Endothelial cell (in vitro differentiated cells): ENCODE data around the gene CAMP. TPM values are rescaled to one million over a fixed set of nuclear protein-coding genes. Genes with fewer than 3 reads are reported as not detected.

ENCODE experiments used
- DNase-seq: peaks from one replicate; pipeline ENCODE4 v3.0.0; 2021; ENCODE audit warnings: low spot score
- H3K27ac Mint-ChIP-seq: one replicate; pipeline ENCODE4 v1.8.0; 2021; ENCODE audit warnings: mixed read lengths, inconsistent platforms; ENCODE audit not compliant: unreplicated experiment
- H3K27me3 Mint-ChIP-seq: one replicate; pipeline ENCODE4 v1.8.0; 2021; ENCODE audit warnings: mild to moderate bottlenecking, moderate library complexity, mixed read lengths, inconsistent platforms; ENCODE audit not compliant: unreplicated experiment
- H3K36me3 Mint-ChIP-seq: one replicate; pipeline ENCODE4 v1.8.0; 2021; ENCODE audit warnings: mild to moderate bottlenecking, low read depth, mixed read lengths, inconsistent platforms; ENCODE audit not compliant: unreplicated experiment
- H3K4me1 Mint-ChIP-seq: one replicate; pipeline ENCODE4 v1.8.0; 2021; ENCODE audit warnings: mild to moderate bottlenecking, mixed read lengths, inconsistent platforms; ENCODE audit not compliant: unreplicated experiment
- H3K4me3 Mint-ChIP-seq: one replicate; pipeline ENCODE4 v1.8.0; 2021; ENCODE audit warnings: mild to moderate bottlenecking, mixed read lengths, inconsistent platforms; ENCODE audit not compliant: unreplicated experiment
- H3K9me3 Mint-ChIP-seq: one replicate; pipeline ENCODE4 v1.8.0; 2021; ENCODE audit warnings: mixed read lengths, inconsistent platforms; ENCODE audit not compliant: unreplicated experiment
- total RNA-seq: library from RNA; stranded (reverse); fragmentation: NEBNext Ultra II Directional; extraction: Animal tissue kit (Norgen Biotek cat#: 25700); gene quantifications from one replicate; pipeline ENCODE4 v1.2.1, GENCODE V29; 2021; ENCODE audit not compliant: unreplicated experiment
- TF ChIP-seq, protein P1 (sequence below): fragments of 200-600 bp; sonication (generic); IDR thresholded peaks from one replicate; pipeline ENCODE4 v1.5.0; 2021; ENCODE audit warnings: antibody characterized with exemption; ENCODE audit not compliant: unreplicated experiment

CAMP gene
- total RNA-seq, 1 donor from 2014 or later = not detected

DNA sequence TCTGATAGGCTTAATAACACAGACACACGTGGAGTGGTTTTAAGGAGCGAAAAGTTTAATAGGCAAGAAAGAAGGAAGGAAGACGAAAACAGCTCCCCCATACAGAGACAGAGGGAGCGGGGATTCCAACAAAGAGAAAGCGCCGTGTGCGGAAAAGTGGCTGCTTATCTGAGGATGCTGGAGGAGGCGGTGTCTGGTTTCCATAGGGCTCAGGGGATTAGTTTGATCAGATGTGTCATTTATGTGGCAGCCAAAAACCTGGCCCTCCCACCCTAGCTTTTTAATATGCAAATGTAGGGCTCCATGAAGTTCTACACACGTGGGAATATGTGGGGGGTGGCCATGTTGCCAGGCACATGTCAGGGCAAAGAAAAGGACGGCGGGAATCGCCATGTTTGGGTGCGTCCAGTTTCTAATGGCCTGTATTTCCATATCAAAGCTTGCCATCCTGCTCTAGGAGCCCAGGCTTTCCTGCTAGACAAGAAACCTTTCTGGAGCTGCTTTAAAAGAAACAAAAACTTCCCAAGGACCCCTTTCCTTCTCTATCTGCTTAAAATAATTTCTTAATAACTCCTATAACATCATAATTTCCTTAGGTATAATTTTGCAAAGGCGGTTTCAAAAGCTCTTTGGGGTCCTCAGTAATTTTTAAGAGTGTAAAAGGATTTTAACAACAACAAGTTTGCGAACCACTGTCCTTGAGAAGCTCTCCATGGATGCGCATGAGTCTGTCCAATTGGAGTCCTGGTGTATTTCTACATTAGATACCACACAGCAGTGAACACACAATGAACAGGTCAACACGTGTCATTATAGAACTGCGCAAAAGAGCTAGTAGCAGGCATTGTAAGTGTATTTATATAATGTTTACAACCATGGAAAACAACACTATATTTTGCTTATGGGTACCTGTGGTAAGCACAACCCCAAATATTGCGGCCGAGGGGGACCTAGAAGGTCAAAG, 17.0 kb downstream of the CAMP start:
- Mint-ChIP-seq H3K27ac (peak overlapping the region; percentile 70), H3K4me1 (peaks cover 14% of the 10 kb centered on the region), H3K4me3 (peak overlapping the region; percentile 94), H3K9me3 (no peaks in the 10 kb centered on the region), H3K27me3 (peaks cover 3% of the 10 kb centered on the region), H3K36me3 (no peaks in the 10 kb centered on the region)
- TF ChIP-seq, protein P1, sequence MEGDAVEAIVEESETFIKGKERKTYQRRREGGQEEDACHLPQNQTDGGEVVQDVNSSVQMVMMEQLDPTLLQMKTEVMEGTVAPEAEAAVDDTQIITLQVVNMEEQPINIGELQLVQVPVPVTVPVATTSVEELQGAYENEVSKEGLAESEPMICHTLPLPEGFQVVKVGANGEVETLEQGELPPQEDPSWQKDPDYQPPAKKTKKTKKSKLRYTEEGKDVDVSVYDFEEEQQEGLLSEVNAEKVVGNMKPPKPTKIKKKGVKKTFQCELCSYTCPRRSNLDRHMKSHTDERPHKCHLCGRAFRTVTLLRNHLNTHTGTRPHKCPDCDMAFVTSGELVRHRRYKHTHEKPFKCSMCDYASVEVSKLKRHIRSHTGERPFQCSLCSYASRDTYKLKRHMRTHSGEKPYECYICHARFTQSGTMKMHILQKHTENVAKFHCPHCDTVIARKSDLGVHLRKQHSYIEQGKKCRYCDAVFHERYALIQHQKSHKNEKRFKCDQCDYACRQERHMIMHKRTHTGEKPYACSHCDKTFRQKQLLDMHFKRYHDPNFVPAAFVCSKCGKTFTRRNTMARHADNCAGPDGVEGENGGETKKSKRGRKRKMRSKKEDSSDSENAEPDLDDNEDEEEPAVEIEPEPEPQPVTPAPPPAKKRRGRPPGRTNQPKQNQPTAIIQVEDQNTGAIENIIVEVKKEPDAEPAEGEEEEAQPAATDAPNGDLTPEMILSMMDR = no peak
- peak; percentile 16 for DNase-seq

DNA sequence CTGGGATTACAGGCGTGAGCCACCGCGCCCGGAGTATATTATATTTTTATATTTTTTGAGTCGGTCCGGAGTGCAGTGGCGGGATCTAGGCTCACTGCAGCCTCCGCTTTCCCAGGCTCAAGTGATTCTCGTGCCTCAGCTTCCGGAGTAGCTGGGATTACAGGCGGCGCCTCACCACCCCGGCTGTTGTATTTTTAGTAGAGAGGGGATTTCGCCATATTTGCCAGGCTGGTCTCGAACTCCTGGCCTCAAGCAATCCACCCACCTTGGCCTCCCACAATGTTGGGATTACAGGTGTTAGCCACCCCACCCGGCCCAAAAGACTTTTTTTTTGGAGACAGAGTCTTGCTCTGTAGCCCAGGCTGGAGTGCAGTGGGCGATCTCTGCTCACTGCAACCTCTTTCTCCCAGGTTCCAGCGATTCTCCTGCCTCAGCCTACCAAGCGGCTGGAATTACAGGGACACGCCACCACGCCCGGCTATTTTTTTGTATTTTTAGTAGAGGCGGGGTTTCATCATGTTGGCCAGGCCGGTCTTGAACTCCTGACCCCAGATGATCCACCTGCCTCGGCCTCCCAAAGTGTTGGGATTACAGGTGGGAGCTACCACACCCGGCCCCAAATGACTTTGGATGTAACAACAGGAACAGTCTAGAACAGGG, 18.6 kb downstream of the CAMP start:
- TF ChIP-seq, protein P1 = no peak
- Mint-ChIP-seq H3K27ac (peak overlapping the region; percentile 36), H3K4me3 (peak overlapping the region; percentile 94), H3K4me1 (peaks cover 14% of the 10 kb centered on the region), H3K36me3 (no peaks in the 10 kb centered on the region), H3K27me3 (peaks cover 3% of the 10 kb centered on the region), H3K9me3 (no peaks in the 10 kb centered on the region)
- DNase-seq = peak; percentile 16

DNA sequence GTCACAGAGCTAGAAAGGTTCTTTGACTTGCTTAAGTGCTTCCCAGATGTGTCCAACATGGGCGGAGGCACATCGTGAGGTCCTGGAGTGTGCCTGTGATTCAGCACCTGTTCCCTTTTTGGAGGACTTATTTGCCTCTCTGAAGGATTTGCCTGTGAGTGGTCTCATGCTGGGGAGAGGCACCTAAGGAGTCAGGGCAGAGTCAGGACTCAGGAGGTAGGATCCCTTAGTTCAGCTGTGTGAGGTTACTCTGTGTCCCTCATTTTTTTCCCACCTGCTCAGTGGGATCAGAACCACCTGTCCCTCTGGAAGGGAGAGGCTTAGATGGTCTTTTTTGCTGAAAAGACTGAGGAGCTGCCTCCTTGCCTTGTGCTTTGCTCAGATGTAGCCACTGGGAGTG, 20.6 kb downstream of the CAMP start:
- Mint-ChIP-seq H3K27me3 (peaks cover 3% of the 10 kb centered on the region), H3K4me1 (peaks cover 14% of the 10 kb centered on the region), H3K4me3 (no peak overlapping the region), H3K9me3 (no peaks in the 10 kb centered on the region), H3K36me3 (no peaks in the 10 kb centered on the region), H3K27ac (no peak overlapping the region)
- TF ChIP-seq, protein P1 = no peak
- no peak for DNase-seq

DNA sequence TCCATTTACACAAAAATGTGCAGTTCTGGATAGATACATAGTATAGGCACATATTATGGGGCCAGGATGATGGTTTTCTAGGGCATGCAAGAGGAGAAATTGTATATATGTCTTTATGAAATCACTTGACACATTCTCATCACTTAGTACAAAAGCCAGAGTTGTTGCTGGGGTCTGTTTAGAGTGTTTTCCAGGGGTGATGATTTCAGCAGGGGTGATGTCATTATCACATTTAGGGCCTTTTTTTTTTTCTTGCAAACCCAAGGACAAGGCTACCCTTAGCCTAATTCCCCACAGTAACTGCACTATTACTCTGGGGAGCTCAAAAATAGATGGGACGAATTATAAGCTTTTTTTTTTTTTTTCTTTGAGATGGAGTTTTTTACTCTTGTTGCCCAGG, 21.2 kb downstream of the CAMP start:
- no peak for DNase-seq
- H3K4me3 Mint-ChIP-seq = no peak overlapping the region
- peaks cover 13% of the 10 kb centered on the region for H3K4me1 Mint-ChIP-seq
- H3K9me3 Mint-ChIP-seq = no peaks in the 10 kb centered on the region
- TF ChIP-seq, protein P1 = no peak
- H3K36me3 Mint-ChIP-seq = no peaks in the 10 kb centered on the region
- H3K27me3 Mint-ChIP-seq = peaks cover 3% of the 10 kb centered on the region
- H3K27ac Mint-ChIP-seq = no peak overlapping the region
